Bronchial epithelial cell (primary cell): ENCODE results near the gene ANKK1. TPM values are rescaled to one million over a fixed set of nuclear protein-coding genes. Genes with fewer than 3 reads are reported as not detected.

Experiments
- DNase-seq: peaks from one replicate; pipeline ENCODE4 v3.0.0-alpha.2; 2010; ENCODE audit warnings: low read depth
- FAIRE-seq: peaks from 2 replicates; lab custom pipeline; 2011; peaks lifted over from hg19 to GRCh38; lab: Jason Lieb, UNC
- H3K27me3 ChIP-seq: 2 replicates; pipeline ENCODE4 v1.5.1; 2011; ENCODE audit warnings: low read length; ENCODE audit not compliant: control insufficient read depth, insufficient read depth
- H3K36me3 ChIP-seq: 2 replicates; pipeline ENCODE4 v1.5.1; 2011; ENCODE audit warnings: low read length; ENCODE audit not compliant: control insufficient read depth, insufficient read depth
- H3K4me3 ChIP-seq: 2 replicates; pipeline ENCODE4 v1.5.1; 2011; ENCODE audit warnings: mild to moderate bottlenecking, low read depth, low read length, control low read depth
- total RNA-seq: library from RNA; depleted of rRNA; stranded (reverse); fragments of >200 nt; gene quantifications from 2 replicates; pipeline ENCODE4 v1.2.1, GENCODE V29; 2014
- TF ChIP-seq, protein P1 (sequence below): IDR thresholded peaks from 2 replicates; pipeline ENCODE4 v1.5.1; 2011; ENCODE audit warnings: mild to moderate bottlenecking, moderate library complexity, low read length, control low read depth, inconsistent platforms; ENCODE audit not compliant: insufficient read depth, severe bottlenecking

ANKK1 gene
- total RNA-seq, 1 donor from 2014 or later, result 0.26 TPM

DNA sequence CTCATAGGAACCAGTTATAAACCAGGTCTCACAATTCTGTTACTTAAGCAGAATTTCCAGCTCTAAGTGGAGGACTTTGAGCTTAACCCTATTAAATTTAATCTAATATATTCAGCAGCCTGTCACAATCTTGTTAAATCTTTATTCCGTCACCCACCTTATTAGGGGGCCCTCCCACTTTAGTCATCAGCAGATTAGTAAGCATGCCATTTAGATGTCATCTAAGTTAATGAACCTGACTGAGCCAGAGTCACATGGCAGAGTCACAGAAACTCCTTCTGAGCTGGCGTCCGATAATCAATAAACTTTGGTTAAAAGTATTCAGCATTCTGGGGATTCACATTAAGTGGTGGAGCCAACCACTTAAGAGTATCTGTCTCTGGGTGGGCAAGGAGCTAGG lies 38.1 kb upstream of the ANKK1 start:
- peaks cover 8% of the 10 kb centered on the region for H3K36me3 ChIP-seq
- TF ChIP-seq, protein P1, sequence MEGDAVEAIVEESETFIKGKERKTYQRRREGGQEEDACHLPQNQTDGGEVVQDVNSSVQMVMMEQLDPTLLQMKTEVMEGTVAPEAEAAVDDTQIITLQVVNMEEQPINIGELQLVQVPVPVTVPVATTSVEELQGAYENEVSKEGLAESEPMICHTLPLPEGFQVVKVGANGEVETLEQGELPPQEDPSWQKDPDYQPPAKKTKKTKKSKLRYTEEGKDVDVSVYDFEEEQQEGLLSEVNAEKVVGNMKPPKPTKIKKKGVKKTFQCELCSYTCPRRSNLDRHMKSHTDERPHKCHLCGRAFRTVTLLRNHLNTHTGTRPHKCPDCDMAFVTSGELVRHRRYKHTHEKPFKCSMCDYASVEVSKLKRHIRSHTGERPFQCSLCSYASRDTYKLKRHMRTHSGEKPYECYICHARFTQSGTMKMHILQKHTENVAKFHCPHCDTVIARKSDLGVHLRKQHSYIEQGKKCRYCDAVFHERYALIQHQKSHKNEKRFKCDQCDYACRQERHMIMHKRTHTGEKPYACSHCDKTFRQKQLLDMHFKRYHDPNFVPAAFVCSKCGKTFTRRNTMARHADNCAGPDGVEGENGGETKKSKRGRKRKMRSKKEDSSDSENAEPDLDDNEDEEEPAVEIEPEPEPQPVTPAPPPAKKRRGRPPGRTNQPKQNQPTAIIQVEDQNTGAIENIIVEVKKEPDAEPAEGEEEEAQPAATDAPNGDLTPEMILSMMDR, result no peak
- FAIRE-seq, result no peak

DNA sequence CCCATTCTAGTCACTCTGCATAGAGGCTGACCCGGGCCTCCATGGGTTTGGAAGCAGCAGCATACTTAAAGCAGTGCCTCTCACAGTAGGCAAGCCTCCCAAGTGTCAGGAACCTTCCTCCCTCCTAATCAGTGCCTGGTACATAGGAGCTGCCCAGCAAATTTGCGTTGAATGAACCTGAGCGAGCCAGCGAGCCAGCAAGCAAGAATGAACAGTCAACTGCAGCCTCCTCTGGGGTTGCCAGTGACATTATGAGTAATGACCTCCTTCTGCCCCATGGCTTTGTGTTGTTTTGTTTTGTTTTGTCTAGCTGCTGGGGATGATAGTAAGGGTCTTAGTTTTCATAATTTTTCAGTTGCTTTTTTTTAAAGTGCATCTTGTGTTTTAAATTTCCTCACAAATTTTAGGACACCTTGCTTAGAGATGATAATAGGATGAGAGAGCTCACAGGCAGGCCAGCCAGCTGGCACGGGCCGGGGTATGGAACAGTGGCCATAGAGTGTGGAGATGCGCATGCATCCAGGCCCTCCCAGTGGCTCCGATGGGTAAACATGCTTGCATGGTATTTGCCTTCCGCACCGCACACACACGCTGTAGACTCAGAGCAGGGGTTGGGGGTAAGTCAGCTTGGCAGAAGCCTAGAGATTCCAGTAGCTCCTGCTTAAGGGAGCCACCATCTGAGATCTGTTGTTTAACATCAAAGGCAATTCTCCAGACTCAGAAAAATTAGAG lies 37.1 kb upstream of the ANKK1 start:
- TF ChIP-seq, protein P1, result no peak
- Histone ChIP-seq H3K4me3 (no peak overlapping the region), H3K36me3 (peaks cover 8% of the 10 kb centered on the region)

More for the DNA sequence above, 38.1 kb upstream of the ANKK1 start:
- Histone ChIP-seq H3K27me3 (no peaks in the 10 kb centered on the region), H3K4me3 (no peak overlapping the region)
- no peak for DNase-seq

DNA sequence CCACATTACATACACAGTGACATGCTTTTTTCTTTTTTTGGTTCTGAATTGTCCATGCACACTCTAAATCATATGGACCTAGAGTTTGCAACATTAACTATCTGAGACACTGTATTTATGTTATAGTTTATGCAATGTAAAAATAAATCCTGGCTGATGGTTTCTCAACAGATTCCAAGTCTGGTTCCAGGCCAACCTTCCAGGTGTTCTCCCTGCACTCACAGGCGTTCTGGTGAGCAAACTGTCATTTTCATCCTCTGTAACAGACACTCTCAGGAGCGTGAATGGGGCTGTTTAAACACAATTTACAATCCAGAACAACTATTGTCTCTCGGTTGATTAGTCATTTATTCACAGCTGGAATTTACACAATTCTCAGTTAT lies 36.5 kb upstream of the ANKK1 start:
- DNase-seq (no peak), FAIRE-seq (no peak)
- H3K4me3 ChIP-seq, result no peak overlapping the region
- no peaks in the 10 kb centered on the region for H3K27me3 ChIP-seq
- H3K36me3 ChIP-seq, result peaks cover 9% of the 10 kb centered on the region
- TF ChIP-seq, protein P1, result no peak

More for the DNA sequence above, 37.1 kb upstream of the ANKK1 start:
- no peaks in the 10 kb centered on the region for H3K27me3 ChIP-seq
- DNase-seq (no peak), FAIRE-seq (no peak)

DNA sequence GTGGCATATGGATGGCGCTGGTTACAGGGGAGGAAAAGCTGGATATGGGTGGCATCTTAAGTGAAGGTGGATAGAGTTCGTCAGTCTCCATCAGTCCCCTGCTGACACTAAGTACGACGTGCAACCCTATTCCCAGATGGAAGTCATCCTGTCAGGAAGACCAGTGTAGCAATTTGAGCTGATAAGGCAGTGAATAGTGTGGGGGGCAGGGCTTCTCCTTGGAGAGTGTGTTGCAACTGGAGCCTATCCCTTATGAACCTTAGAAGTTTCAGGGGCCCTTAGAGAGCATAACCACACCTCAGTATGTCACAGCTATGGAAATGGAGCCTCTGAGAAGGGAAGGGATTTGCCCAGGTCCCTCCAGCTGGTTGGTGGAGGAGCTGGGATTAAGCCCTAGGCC lies 36.1 kb upstream of the ANKK1 start:
- peak; percentile 90 for FAIRE-seq

DNA sequence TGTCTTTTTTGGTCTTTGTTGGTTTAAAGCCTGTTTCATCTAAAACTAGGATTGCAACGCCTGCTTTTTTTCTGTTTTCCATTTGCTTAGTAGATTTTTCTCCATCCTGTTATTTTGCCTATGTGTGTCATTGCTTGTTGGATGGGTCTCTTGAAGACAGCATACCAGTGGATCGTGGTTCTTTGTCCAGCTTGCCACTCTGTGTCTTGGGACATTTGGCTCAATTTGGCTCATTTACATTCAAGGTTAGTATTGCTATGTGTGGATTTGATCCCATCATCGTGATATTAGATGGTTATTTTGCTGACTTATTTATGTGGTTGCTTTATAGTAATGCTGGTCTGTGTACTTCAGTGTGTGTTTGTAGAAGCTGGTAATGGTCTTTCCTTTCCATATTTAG lies 31.4 kb upstream of the ANKK1 start:
- peaks cover 20% of the 10 kb centered on the region for H3K36me3 ChIP-seq
- TF ChIP-seq, protein P1, result no peak
- DNase-seq, result no peak
- no peak for FAIRE-seq
- H3K4me3 ChIP-seq, result no peak overlapping the region
- no peaks in the 10 kb centered on the region for H3K27me3 ChIP-seq

More for the DNA sequence above, 36.1 kb upstream of the ANKK1 start:
- TF ChIP-seq, protein P1, result no peak
- Histone ChIP-seq H3K36me3 (peaks cover 11% of the 10 kb centered on the region), H3K27me3 (no peaks in the 10 kb centered on the region), H3K4me3 (no peak overlapping the region)
- DNase-seq, result no peak
